HCEC 1CT (cell line): ENCODE results near the gene DSTN.

Experiments used
- DNase-seq: peaks from one replicate; pipeline ENCODE4 v3.0.0-alpha.2; 2017

The DSTN gene

DNA sequence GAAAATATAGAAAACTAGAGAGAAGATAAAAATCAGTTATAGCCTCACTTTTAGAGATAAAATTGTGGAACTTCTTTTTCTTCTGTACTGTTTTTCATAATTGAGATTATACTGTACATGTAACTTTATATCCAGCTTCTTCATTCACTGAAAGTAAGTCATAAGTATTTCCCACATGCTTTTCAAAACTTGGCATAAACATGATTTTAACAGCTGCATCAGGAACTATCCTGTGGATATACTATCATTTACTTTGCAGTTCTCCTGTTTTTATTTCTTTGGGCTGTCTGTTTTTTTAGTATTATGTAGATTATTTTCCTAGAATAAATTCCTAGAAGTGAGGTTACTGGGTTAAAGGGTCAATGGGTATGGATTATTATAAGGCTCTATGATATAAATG lies 14.8 kb downstream of the DSTN start:
- no peak for DNase-seq

DNA sequence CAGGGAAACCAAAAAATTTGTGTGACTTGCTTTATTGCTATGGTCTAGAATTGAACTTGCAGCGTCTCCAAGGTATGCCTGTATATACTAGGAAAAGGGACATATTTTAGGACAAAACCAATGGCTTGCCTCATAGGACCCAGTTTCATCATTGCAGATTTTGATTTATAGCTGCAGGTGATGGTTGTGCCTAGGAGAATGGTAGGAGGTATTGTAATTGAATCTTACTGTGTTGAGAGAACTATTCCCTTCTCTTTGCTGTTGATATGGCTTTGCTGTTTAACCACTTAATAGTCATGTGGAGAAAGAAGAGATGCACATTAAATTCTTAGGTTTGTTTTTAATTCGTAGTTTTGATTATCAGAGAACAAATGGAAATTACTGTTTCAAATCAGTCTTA lies 16.4 kb downstream of the DSTN start:
- DNase-seq = no peak

- no peak for DNase-seq
These were observed 17.3 kb downstream of the DSTN start for GRCh38 chr20:17587148-17587547.

- DNase-seq = no peak
These were observed 17.9 kb downstream of the DSTN start for GRCh38 chr20:17587824-17588223.

DNA sequence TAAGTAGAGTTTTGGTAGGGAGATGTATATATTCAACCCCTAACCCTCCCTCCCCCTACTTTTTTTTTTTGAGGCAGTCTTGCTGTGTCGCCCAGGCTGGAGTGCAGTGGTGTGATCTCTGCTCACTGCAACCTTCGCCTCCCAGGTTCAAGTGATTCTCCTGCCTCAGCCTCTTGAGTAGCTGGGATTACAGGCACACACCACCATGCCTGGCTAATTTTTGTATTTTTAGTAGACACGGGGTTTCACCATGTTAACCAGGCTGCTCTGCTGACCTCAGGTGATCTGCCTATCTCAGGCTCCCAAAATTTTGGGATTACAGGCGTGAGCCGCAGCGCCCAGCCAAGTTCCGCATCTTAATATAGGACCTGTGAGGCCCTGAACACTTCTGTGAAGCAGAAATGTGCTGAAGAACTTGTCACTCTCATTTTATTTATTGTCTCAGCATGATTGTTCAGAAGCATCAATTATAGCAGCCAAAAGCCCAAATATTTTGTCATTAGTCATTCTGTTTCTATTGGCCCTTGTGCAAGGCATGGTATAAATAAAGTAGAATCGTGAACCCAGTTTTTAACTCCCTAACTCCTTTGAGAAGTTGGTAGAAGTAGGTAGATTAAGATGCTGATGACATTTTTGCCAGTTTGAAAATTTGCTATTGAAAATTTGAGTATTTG lies 19.4 kb downstream of the DSTN start:
- peak; percentile 44 for DNase-seq

DNA sequence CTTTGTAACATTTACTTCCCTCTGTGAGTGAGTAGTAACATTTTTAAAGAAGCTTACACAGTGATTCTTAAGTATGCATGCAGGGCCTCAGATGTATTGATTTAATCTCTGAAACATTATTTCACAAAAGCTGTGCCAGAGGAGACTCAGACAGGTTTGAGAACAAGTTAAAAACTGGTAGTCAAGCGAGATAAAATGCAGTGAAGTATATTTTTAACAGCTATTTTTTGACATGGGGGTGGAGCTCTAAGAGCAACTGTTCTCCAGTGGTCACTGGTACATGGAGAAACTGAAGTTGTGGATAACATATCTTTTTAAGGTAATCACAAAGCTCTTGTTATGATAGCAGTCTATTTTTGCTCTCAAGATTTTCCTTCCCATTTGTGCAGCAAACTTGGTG lies 20.4 kb downstream of the DSTN start:
- DNase-seq = no peak

DNA sequence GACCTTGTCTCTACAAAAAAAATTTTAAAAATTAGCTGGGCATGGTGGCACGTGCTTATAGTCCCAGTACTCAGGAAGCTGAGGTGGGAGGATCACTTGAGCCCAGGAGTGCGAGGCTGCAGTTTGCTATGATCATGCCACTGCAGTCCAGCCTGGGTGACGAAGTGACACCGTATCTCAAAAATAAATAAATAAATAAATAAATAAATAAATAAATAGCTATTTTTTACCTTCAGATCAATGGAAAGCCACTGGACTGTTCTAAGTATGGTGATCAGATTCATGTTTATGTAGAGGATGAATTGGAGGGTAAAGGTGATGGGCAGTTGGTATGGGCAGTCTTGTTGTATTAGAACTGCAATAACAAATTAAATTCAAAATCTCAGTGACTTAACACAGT lies 24.0 kb downstream of the DSTN start:
- no peak for DNase-seq

GRCh38 chr20:17594443-17594842 lies 24.6 kb downstream of the DSTN start:
- peak; percentile 23 for DNase-seq

GRCh38 chr20:17595856-17596255 lies 26.0 kb downstream of the DSTN start:
- DNase-seq = no peak

DNA sequence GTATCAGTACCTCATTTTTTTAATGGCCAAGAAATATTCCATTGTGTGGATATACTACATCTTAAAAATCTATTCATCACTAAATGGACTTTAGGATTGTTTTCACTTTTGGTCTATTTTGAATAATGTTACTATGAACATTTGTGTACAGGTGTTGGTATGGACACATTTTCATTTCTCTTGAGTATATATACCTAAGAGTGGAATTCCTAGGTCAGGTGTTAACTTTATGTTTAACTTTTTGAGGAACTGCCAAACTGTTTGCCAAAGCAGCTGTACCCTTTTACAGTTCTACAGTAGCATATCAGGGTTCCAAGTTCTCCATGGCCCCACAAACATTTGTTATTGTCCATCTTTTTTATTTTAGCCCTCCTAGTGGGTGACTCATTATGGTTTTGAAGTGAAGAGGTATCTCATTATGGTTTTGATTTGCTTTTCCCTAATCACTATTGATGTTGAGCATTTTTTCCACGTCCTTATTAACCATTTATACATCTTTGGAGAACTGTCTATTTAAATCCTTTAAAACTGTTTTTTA lies 28.2 kb downstream of the DSTN start:
- no peak for DNase-seq

DNA sequence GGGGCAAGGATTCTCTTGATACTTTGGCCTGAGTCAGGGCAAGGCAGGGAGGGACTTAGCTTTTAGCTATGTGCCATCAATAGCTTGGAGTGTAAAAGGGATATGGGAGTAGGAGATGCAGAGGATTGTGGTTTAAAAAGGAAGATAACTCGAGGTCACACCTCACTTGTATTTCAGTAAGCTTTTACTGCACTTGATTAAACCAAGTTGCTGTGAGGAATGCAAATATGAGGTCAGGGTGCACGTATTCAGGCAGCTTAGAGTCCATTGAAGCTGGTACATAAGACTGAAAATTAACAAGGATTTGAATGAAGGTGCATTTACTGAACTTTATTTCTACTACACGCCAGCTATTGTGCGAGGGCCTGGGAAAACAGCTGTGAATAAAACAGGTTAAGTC lies 32.1 kb downstream of the DSTN start:
- no peak for DNase-seq

GRCh38 chr20:17602493-17602892 lies 32.6 kb downstream of the DSTN start:
- no peak for DNase-seq

- DNase-seq = no peak
These were observed 35.3 kb downstream of the DSTN start for GRCh38 chr20:17605131-17605660.

- no peak for DNase-seq
These were observed 36.1 kb downstream of the DSTN start for GRCh38 chr20:17606001-17606400.

- no peak for DNase-seq
These were observed 39.0 kb downstream of the DSTN start for GRCh38 chr20:17608701-17609497.

- no peak for DNase-seq
These were observed 40.0 kb downstream of the DSTN start for GRCh38 chr20:17609811-17610377.

DNA sequence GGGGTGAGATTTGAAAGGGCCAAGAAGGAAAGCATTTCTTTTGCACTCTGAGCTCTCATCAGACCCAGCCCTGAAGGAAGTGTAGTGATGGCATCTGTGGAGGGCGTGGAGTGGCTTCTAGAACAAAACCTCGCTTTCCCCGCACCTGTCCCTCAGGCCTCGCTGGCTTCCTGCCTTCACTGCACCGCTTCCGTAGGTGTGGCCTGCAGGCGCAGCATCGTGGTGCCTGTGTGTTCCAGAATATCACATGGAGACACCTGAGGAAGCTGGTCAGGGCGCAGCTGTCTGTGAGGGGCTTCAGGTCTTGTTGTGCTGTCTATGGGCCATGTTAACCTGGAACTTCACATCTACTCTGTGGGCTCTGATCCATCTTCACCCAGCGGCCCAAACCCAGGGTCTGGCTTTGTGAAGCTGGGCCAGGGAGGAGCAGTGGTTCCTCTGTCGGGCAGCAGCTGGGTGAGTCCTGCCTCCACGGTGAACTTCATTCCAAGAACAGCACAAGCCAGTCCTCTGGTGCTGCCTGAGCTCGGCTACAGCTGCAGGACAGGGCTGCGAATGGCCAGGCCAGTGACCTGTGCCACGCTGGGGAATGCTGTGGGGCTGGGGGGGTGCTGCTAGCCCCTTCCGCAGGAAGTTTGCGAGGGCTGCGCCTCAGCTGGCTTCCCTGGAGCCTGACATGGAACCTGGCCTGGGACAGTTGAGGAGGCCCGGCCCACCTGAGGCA lies 40.9 kb downstream of the DSTN start:
- no peak for DNase-seq

- peak; percentile 20 for DNase-seq
These were observed 41.3 kb downstream of the DSTN start for GRCh38 chr20:17611290-17611539.

DNA sequence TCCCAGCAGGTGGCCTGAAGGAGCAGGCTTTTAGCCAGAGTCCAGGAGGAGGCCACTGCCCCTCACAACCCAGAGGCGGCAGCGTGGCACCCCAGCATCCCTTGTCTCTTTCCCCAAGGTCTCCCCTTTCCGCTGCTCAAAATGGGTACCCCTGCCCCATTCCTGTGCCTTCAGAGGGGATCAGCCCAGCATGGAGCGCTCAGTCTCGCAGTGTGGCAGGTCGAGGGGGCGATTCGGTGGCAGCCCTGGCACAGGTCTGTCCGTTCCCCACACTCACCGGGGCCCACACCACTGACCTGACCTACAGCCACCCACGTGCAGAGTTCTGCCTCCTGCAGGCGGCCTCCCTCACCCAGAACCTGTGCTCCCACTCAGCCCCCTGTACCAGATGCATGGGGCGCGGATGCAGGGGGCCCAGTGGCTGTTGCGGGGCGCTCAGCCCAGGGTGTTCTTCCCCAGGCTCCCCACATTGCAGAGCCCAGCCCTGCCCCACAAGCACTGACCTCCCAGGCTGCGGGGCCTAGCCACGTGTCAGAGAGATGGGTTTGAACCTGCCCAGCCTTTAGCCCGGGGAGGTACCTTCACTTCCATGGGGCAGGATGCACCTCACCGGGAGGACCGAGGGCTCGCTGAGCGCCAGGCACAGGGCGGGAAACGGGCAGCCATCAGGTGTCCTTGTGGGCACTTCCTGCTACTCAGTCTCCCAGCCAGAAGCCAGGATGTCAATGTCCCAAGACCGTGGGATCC lies 41.8 kb downstream of the DSTN start:
- no peak for DNase-seq

DNA sequence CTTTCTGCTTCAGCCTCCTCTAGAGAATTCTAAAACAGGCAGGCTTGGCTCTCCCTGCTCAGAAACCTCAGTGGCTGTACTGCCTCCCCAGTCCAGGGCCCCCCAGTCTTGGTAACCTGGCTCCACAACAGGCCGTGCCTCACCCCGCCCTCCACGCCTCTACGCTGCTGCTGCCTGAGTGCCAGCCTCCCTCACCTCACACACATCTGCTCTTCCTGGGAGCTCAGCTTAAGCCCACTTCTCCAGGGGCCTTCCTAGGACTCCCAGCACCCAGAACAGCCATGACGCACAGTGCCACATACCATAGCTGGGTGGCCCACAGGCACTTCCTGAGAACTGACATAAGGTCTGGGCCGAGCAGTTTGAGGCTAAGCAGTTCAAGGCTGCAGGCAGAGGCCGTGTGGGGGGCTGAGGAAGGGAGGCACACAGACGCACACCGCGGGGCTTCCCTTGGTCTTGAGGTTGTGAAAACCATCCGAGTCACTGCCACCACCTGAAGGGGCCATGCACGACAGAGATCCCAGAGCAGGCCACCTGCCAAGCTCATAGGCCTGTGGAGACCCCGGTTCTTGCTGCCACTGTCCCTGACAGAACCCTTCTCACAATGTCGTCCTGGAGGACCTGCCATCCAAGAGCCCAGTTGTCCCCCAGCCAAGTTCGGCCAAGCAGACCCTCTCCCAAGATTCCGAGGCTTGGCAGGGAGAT lies 42.6 kb downstream of the DSTN start:
- DNase-seq = no peak

- DNase-seq = no peak
These were observed 43.1 kb downstream of the DSTN start for GRCh38 chr20:17612992-17613327.
